PC-3 (cell line): ENCODE results near the gene PRELID2.
"Not testable (repeated sequence)": the region's sequence is repeated elsewhere in the genome, so short reads cannot be mapped to it uniquely, and the experiment has no call there.

ENCODE experiments used
- EZH2 ChIP-seq: fragments of 300-600 bp; sonication (generic); IDR thresholded peaks from one replicate; pipeline ENCODE4 v1.6.1; 2017; ENCODE audit warnings: antibody characterized with exemption, mild to moderate bottlenecking, low read length; ENCODE audit not compliant: unreplicated experiment
- EZH2phosphoT487 ChIP-seq: fragments of 300-600 bp; sonication (generic); IDR thresholded peaks from 2 replicates; pipeline ENCODE4 v1.6.1; 2018; ENCODE audit warnings: mild to moderate bottlenecking, antibody characterized with exemption, low read length, borderline replicate concordance
- TF ChIP-seq, protein P1 (sequence below): fragments of 300-600 bp; sonication (generic); conservative IDR thresholded peaks from 2 replicates; pipeline ENCODE4 v1.5.1; 2017; ENCODE audit warnings: antibody characterized with exemption, low read depth, mild to moderate bottlenecking, low read length

DNA sequence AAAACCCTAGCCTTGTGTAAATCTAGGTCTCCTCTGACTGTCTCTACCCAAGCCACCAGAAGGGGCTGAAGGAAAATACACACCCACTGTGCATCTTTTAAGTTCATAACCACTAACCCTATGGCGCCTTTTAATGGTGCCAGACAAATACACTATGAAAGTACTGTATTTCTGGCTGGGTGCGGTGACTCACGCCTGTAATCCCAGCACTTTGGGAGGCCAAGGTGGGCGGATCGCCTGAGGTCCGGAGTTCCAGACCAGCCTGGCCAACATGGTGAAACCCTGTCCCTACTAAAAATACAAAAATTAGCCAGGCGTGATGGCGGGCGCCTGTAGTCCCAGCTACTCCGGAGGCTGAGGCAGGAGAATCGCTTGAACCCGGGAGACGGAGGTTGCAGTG is 1.1 kb upstream of the PRELID2 start:
- TF ChIP-seq, protein P1, sequence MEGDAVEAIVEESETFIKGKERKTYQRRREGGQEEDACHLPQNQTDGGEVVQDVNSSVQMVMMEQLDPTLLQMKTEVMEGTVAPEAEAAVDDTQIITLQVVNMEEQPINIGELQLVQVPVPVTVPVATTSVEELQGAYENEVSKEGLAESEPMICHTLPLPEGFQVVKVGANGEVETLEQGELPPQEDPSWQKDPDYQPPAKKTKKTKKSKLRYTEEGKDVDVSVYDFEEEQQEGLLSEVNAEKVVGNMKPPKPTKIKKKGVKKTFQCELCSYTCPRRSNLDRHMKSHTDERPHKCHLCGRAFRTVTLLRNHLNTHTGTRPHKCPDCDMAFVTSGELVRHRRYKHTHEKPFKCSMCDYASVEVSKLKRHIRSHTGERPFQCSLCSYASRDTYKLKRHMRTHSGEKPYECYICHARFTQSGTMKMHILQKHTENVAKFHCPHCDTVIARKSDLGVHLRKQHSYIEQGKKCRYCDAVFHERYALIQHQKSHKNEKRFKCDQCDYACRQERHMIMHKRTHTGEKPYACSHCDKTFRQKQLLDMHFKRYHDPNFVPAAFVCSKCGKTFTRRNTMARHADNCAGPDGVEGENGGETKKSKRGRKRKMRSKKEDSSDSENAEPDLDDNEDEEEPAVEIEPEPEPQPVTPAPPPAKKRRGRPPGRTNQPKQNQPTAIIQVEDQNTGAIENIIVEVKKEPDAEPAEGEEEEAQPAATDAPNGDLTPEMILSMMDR = not testable (repeated sequence)
- not testable (repeated sequence) for TF ChIP-seq EZH2, EZH2phosphoT487
